Omental fat pad (tissue), 4 donors: Measurements from ENCODE around the gene GALNT6. TPM values are rescaled to one million over a fixed set of nuclear protein-coding genes. Genes with fewer than 3 reads are reported as not detected.

Experiments used
- ATAC-seq: fragments of 150-250 bp; one replicate; pipeline ENCODE4 v1.9.1; 2016; ENCODE audit warnings: mild to moderate bottlenecking, moderate library complexity; ENCODE audit not compliant: low FRiP score
- DNase-seq: peaks from one replicate; pipeline ENCODE4 v3.0.0-alpha.2; 2019; ENCODE audit warnings: low spot score
- total RNA-seq, 4 donors: library from RNA; depleted of rRNA; stranded (reverse); fragments of >200 nt; gene quantifications; one replicate each; pipeline ENCODE4 v1.1.0, GENCODE V29; 2016
- TF ChIP-seq, protein P1 (sequence below), 3 donors: fragments of 450-650 bp; IDR thresholded peaks; one replicate each; pipeline ENCODE4 v1.5.1; 2016 to 2017; ENCODE audit warnings: antibody characterized with exemption in 3 of 3, mild to moderate bottlenecking in 3 of 3, moderate library complexity in 2 of 3

The GALNT6 gene
- total RNA-seq, 4 donors from 2014 or later, result 4.2 to 12.9 (median 10.7) TPM

DNA sequence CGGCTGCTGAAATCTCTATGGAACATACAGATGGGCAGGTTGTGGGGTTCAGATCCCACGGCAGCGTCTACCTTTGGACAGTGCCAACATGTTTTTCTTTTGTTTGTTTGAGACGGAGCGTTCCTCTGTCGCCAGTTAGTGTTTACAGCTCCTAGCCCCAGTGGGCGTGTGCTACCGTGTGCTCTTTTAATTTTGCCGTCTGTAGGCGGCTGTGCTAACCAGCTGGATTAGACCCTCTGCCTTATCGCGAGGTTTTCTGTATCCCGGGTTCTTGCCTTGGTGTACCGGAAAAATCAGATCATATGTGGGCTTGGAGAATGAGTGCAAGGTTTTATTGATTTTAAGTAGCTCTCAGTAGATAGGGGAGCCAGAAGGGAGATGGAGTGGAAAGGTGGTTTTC lies 9.8 kb upstream of the GALNT6 start:
- ATAC-seq (no peak), DNase-seq (no peak)
- TF ChIP-seq, protein P1, sequence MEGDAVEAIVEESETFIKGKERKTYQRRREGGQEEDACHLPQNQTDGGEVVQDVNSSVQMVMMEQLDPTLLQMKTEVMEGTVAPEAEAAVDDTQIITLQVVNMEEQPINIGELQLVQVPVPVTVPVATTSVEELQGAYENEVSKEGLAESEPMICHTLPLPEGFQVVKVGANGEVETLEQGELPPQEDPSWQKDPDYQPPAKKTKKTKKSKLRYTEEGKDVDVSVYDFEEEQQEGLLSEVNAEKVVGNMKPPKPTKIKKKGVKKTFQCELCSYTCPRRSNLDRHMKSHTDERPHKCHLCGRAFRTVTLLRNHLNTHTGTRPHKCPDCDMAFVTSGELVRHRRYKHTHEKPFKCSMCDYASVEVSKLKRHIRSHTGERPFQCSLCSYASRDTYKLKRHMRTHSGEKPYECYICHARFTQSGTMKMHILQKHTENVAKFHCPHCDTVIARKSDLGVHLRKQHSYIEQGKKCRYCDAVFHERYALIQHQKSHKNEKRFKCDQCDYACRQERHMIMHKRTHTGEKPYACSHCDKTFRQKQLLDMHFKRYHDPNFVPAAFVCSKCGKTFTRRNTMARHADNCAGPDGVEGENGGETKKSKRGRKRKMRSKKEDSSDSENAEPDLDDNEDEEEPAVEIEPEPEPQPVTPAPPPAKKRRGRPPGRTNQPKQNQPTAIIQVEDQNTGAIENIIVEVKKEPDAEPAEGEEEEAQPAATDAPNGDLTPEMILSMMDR (IDR thresholded peaks at IDR 0.05), result no peak

DNA sequence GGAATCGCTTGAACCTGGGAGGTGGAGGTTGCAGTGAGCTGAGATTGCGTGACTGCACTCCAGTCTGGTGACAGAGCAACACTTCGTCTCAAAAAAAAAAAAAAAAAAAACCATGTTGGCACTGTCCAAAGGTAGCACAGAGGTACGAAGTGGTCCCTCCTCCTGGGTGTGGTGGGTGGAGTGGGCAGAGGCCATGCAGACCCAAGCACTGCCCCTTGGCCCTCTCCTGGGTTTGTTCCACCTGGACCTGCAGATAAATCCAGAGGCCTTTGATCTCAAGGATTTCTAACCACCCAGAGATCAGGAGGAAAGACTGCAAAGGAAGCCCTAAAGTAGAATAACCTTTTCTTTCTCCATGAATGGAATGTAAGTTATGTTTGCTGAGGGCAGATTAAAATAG lies 8.7 kb upstream of the GALNT6 start:
- no peak for ATAC-seq
- DNase-seq, result no peak
- TF ChIP-seq, protein P1 (IDR thresholded peaks at IDR 0.05), result no peak

GRCh38 chr12:51397670-51398069 lies 6.5 kb upstream of the GALNT6 start:
- no peak for ATAC-seq
- no peak for DNase-seq
- TF ChIP-seq, protein P1 (IDR thresholded peaks at IDR 0.05), result no peak

DNA sequence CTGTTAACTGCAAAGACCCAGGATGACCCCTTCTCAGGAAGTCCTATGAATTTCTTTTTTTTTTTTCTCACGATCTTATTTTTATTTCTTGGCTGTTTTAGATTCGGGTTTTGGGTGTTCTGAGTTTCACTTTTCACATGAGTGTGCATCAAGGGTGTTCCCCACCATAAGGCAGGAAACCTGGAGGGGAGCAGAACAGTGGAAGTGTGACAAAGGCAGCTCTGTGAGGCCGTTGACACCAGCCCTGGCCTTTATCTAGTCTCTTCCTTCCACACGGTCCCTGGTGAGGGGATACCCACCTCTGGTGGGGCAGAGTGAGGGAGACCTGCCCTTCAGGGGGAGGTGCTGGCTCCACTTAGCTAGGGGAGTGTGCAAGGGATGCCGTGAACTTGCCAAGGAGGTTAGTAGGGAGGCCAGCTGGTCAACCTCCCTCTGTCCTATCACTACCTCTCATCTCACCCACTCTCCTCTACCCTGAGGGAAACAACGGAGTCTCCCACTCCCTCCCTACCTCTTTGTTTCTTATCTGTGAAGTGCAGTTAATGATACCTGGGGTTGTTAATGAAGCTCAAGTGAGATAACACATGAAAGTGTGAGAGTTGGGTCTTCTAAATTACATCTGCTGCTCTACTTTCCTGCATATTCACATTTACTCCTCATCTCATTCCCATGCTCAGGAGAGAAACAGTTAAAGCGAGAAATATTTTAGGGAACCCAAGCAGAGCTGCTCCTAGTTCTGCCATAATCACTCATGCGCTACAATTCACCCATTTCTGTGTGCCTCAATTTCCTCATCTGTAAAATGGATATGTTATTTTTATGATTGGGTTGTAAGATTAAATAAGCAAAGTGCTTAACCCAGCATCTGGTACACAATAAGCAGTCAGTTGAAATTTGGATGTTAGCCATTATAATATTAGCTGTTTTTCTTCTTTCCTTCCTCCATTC lies 4.4 kb upstream of the GALNT6 start:
- no peak for ATAC-seq
- DNase-seq, result no peak
- TF ChIP-seq, protein P1 (IDR thresholded peaks at IDR 0.05), result no peak

DNA sequence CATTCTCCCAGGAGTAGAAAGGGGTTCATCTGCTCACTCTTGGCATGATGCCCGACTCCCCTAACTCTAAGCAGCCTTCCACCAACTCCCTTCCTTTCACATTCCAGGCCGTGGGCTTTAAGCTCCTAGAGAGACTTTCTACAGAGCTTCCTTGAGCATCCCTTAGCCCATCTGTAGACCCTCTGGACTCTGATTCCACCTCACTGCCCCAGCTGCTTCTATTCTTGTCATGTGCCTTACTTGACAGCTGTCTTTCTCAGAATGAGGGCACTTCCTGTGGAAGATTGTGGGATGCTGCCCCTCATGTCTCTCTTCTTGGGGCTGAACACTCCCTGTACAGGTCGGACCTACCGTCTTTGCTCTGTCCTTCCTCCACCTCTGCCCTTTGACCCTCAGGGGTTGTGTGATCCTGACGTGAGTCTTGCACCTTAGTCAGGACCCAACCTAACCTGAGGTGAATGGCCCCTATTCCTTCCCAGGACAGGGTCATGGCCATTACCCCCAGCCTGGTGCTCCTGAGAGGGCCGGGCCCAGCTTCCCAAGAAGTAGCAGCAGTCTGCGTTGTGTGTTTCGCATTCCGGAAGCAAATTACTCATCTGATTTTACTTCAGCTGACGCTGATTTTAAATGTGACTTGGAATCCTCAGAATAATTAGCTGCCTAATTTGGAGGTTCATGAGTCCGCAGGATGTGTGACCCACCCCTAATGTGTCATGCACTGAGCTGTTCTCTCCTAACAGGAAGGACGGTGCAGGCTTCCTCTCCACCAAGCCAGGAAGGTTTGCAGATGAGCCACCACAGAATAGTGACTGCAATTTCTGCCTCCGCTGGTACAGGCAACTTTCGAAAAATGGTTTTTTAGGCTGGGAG lies 2.7 kb upstream of the GALNT6 start:
- TF ChIP-seq, protein P1 (IDR thresholded peaks at IDR 0.05), result no peak
- DNase-seq (no peak), ATAC-seq (no peak)

DNA sequence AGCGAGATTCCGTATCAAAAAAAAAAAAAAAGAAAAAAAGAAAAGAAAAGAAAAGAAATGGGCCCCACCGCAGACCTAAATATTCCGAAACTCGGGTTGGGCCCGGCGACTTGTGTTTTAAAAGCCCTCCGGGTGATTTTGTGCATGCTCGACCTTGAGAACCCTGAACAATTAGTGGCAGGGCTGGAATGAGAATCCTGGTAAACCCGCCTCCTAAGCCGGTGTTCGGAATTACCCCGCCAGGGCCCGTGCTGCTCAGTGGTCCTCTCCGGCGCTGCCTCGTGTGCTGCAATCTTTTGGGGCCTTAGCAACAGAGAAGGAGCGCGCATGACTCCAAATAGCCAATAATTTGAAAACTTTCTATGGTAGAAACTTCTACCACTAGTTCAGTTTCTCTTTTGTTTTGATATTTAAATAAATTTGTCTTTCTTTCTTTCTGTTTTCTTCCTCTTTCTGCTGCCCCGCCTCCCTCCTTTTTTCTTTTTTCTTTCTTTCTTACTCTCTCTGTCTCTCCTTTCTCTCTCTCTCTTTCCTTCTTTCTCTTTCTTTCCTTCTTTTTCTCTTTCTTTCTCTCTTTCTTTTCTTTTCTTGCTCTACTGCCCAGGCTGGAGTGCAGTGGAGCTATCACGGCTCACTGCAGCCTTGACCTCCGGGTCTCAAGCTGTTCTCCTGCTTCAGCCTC lies 1.5 kb upstream of the GALNT6 start:
- no peak for ATAC-seq
- TF ChIP-seq, protein P1 (IDR thresholded peaks at IDR 0.05), result no peak
- DNase-seq, result no peak
